Tibial nerve (tissue), 4 donors: ENCODE data around the gene THSD4. TPM values are rescaled to one million over a fixed set of nuclear protein-coding genes. Genes with fewer than 3 reads are reported as not detected.

ENCODE experiments used
- DNase-seq, 2 donors: peaks; one replicate each; pipeline ENCODE4 v3.0.0-alpha.2; 2019; ENCODE audit warnings: low spot score in 2 of 2
- H3K27ac ChIP-seq, 4 donors: fragments of 200-600 bp; sonication (generic) in 3 of 4; one replicate each; pipeline ENCODE4 v1.5.1; 2017 to 2019; ENCODE audit warnings: mild to moderate bottlenecking in 1 of 4
- H3K27me3 ChIP-seq, 2 donors: fragments of 200-600 bp; sonication (generic) in 1 of 2; one replicate each; pipeline versions ENCODE4 v1.5.1 to v1.6.0; 2017 to 2019
- H3K36me3 ChIP-seq, 3 donors: fragments of 200-600 bp; sonication (generic); one replicate each; pipeline ENCODE4 v1.5.1; 2018 to 2019
- H3K4me1 ChIP-seq, 4 donors: fragments of 200-600 bp; sonication (generic) in 3 of 4; one replicate each; pipeline ENCODE4 v1.5.1; 2017 to 2019
- H3K4me3 ChIP-seq, 4 donors: fragments of 200-600 bp; sonication (generic) in 3 of 4; one replicate each; pipeline ENCODE4 v1.5.1; 2017 to 2019; ENCODE audit warnings: mild to moderate bottlenecking in 1 of 4, moderate library complexity in 1 of 4
- H3K9me3 ChIP-seq, 4 donors: fragments of 200-600 bp; sonication (generic) in 3 of 4; one replicate each; pipeline ENCODE4 v1.5.1; 2017 to 2019
- CTCF ChIP-seq, 5 experiments: fragments of 200-600 bp in 3 of 5; fragments of 450-650 bp in 2 of 5; sonication (generic) in 3 of 5; IDR thresholded peaks; one replicate each; pipeline ENCODE4 v1.5.1; 2016 to 2019; ENCODE audit warnings: antibody characterized with exemption in 5 of 5, mild to moderate bottlenecking in 3 of 5, moderate library complexity in 2 of 5
- EP300 ChIP-seq, 2 donors: sonication (generic); formaldehyde crosslinking; IDR thresholded peaks; one replicate each; pipeline ENCODE4 v1.6.1; 2017; ENCODE audit warnings: antibody characterized with exemption in 2 of 2, mild to moderate bottlenecking in 1 of 2
- POLR2A ChIP-seq, 2 donors: fragments of 450-650 bp; IDR thresholded peaks; one replicate each; pipeline ENCODE4 v1.6.1; 2017; ENCODE audit warnings: antibody characterized with exemption in 2 of 2, mild to moderate bottlenecking in 2 of 2, moderate library complexity in 2 of 2
- WGBS, 2 donors: methylation state at CpG; one replicate each; pipeline ENCODE4 v1.1.5; 2018; 5-methylcytosine and 5-hydroxymethylcytosine counted together
- total RNA-seq, 4 donors: library from RNA; depleted of rRNA; stranded (reverse); fragments of >200 nt; gene quantifications; one replicate each; pipeline ENCODE4 v1.1.0, GENCODE V29; 2016

THSD4 gene
- total RNA-seq, 4 donors from 2014 or later = 9.6 to 25.1 (median 21.2) TPM

GRCh38 chr15:71755092-71755970 is 640.1 kb downstream of the THSD4 start:
- Histone ChIP-seq H3K27ac (no peak overlapping the region), H3K27me3 (no peaks in the 10 kb centered on the region), H3K4me3 (no peak overlapping the region), H3K36me3 (peaks cover 0 to 4% (median 0%) of the 10 kb centered on the region in 3 donors), H3K4me1 (peaks cover 0 to 10% (median 0%) of the 10 kb centered on the region in 4 donors), H3K9me3 (peaks cover 0 to 4% (median 0%) of the 10 kb centered on the region in 4 donors)
- DNase-seq = no peak
- WGBS, 2 donors = 84% methylated on average over 4 of the region's 4 CpGs
- TF ChIP-seq POLR2A (IDR thresholded peaks at IDR 0.05) = no peak
- no peak for TF ChIP-seq EP300 (IDR thresholded peaks at IDR 0.05)
- TF ChIP-seq CTCF (IDR thresholded peaks at IDR 0.05) = no peak

DNA sequence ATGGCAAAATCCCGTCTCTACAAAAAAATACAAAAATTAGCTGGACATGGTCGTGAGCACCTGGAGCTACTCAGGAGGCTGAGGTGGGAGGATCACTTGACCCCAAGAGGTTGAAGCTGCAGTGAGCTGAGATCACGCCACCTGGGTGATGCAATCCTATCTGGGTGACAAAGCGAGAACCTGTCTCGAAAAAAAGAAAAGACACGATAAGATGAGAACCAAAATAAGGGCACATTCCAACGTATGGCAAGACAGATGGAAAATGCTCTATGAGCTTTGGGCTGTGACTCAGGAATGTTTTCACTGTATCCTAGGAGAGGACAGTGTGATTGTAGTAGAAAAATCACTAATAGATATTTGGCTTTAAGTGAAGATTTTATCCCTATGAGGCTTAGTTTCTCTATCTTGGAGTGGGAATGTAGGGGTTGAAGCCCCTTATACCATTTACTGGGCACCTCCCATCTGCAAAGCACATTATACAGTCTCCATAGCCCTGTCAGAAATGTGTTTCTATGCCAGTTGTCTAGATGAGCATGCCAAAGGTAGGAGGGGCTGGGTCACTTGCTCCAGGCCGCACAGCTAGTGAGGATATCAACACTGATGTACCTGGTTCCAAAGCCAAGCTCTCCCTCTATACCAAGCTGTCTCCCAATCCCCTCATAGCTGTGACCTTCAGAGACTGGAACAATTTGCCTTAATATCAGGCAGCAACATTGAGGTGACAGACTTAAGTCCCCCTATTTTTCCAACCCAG is 641.5 kb downstream of the THSD4 start:
- Histone ChIP-seq H3K36me3 (peaks cover 0 to 8% (median 0%) of the 10 kb centered on the region in 3 donors), H3K9me3 (peaks cover 0 to 13% (median 0%) of the 10 kb centered on the region in 4 donors), H3K4me3 (no peak overlapping the region), H3K4me1 (peaks cover 0 to 10% (median 0%) of the 10 kb centered on the region in 4 donors), H3K27ac (no peak overlapping the region), H3K27me3 (no peaks in the 10 kb centered on the region)
- TF ChIP-seq CTCF (IDR thresholded peaks at IDR 0.05) (no peak), EP300 (IDR thresholded peaks at IDR 0.05) (no peak), POLR2A (IDR thresholded peaks at IDR 0.05) (no peak)
- DNase-seq = no peak
- WGBS, 2 donors = 84 to 91% methylated on average over 8 of the region's 8 CpGs

- Histone ChIP-seq H3K9me3 (peaks cover 0 to 13% (median 0%) of the 10 kb centered on the region in 4 donors), H3K4me3 (no peak overlapping the region), H3K4me1 (peaks cover 0 to 5% (median 0%) of the 10 kb centered on the region in 4 donors), H3K27ac (no peak overlapping the region), H3K36me3 (peaks cover 0 to 8% (median 0%) of the 10 kb centered on the region in 3 donors), H3K27me3 (no peaks in the 10 kb centered on the region)
- no peak for DNase-seq
- WGBS, 2 donors = 81 to 84% methylated on average over 13 of the region's 13 CpGs
- no peak for TF ChIP-seq CTCF (IDR thresholded peaks at IDR 0.05)
- TF ChIP-seq EP300 (IDR thresholded peaks at IDR 0.05) = no peak
- no peak for TF ChIP-seq POLR2A (IDR thresholded peaks at IDR 0.05)
These were observed 642.7 kb downstream of the THSD4 start for GRCh38 chr15:71757741-71758530.

- WGBS, 2 donors = 84 to 86% methylated on average over 2 of the region's 2 CpGs
- Histone ChIP-seq H3K36me3 (peaks cover 0 to 8% (median 0%) of the 10 kb centered on the region in 3 donors), H3K27me3 (no peaks in the 10 kb centered on the region), H3K27ac (no peak overlapping the region), H3K4me1 (peaks cover 0 to 5% (median 0%) of the 10 kb centered on the region in 4 donors), H3K9me3 (peaks cover 0 to 13% (median 0%) of the 10 kb centered on the region in 4 donors), H3K4me3 (no peak overlapping the region)
- DNase-seq = no peak
- no peak for TF ChIP-seq EP300 (IDR thresholded peaks at IDR 0.05)
- TF ChIP-seq POLR2A (IDR thresholded peaks at IDR 0.05) = no peak
- TF ChIP-seq CTCF (IDR thresholded peaks at IDR 0.05) = no peak
These were observed 643.4 kb downstream of the THSD4 start for GRCh38 chr15:71758711-71759110.
